NCI-H2196 treated with DMSO at 0.1 percent for 48 hours (cell line): Measurements from ENCODE around the gene DDRGK1.
"Not testable (repeated sequence)": the region's sequence is repeated elsewhere in the genome, so short reads cannot be mapped to it uniquely, and the experiment has no call there.

Source experiments
- DNase-seq: peaks from one replicate; lab custom pipeline; 2025; ENCODE audit not compliant: unreplicated experiment; lab: John Stamatoyannopoulos, UW

Gene DDRGK1

DNA sequence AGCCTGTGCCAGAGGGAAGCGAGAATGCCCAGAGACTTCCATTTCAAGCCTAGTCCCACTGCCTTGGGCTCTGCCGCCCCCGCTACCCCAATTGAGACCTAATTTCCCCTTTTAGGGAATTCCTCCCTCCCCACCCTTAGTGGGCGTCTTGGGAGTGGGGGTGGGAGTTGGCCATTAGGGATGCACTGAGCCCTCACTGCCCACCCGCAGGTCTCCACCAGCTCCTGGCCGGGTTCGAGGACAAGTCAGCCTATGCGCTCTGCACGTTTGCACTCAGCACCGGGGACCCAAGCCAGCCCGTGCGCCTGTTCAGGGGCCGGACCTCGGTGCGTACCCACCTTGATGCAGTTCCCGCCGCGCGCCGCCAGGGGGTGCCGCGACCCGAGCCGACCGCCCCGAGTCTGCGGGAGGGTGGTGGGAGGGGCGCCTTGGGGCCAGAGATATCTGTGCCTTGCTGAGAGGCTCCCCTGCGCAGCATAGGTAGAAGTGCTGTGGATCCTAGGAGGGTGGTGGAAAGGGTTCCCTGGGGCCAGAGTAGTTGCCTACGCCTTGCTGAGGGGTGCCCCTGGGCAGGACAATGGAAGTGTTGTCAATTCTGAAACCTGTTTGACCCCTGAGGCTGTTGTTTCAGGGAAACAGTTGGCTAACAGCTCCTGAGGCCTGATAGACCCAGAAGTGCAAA lies 14.0 kb upstream of the DDRGK1 start:
- no peak for DNase-seq

- DNase-seq = not testable (repeated sequence)
Measured at GRCh38 chr20:3215359-3215917, 11.0 kb upstream of the DDRGK1 start.

GRCh38 chr20:3213226-3213625 lies 8.7 kb upstream of the DDRGK1 start:
- DNase-seq = no peak

DNA sequence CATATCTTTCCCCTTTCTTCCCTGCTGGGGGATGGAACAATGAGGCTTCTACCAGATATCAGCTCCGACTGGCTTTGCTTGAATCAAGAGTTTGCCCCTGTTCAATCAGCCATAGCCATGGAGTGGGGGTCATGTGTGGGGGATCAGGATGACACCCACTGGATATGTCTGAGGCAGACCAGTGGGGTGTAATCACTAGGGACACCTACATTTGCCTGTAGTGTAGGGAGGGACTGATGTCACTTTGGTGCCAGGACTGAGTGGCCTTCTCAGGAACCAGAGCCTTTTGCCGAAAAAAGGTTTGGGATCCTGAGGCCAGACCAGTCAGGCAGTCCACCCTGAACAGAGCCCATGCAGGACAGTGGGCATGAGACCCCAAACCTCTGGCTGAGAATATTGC lies 5.9 kb upstream of the DDRGK1 start:
- DNase-seq = no peak

DNA sequence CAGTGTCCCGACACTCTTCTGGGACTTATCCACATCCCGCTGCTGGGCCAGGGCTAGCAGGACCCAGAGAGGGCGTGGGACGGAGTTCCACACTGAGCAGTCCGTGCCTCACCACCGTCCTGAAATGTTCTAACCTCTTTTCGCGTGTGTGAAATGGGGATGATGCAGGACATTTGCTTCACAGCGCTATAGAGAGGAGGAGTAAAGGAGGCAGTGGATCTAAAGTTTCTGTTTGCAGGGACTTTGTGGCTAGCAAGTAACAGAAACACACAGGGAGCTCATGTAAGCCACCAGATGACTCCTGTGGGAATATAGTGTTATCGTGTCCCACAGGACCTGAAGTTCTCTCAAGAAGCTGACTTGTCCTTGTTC lies 5.5 kb upstream of the DDRGK1 start:
- no peak for DNase-seq

DNA sequence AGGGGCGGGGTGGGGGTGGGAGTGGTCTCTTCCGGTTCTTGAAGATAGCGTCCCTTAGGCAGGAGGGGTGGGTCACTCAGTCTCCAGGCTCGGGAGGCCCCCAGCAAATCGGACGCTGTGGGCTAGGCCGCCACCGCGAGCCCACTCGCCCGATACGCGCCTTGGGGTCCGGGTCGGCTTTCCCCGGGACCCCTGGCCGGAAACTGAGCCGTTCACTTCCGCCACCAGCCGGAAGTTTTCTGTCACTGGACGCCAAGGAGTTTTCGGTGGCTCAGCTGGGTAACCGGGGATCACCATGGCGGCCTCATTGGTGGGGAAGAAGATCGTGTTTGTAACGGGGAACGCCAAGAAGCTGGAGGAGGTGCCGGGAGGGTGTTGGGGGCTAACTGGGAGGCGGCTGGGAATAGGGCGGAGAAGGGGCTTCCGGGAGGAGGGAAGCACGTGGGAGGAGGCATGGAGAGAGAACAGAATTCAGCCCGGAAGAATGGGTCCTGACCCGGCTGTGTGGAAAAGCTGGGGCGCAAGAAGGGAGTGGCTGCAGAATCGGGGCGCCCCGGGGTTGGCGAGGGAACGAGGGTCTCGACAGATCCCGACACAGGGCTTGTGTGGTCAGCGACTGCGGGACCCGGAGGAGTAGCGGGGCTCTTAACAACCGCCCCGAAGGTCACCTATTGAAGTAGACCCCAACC lies 4.9 kb upstream of the DDRGK1 start, which contains the start of gene ITPA:
ITPA (plus strand) TSS at position 242 of the 689 bp plus-strand sequence; CDS start at position 296, 54 bp downstream.
- DNase-seq = no peak

DNA sequence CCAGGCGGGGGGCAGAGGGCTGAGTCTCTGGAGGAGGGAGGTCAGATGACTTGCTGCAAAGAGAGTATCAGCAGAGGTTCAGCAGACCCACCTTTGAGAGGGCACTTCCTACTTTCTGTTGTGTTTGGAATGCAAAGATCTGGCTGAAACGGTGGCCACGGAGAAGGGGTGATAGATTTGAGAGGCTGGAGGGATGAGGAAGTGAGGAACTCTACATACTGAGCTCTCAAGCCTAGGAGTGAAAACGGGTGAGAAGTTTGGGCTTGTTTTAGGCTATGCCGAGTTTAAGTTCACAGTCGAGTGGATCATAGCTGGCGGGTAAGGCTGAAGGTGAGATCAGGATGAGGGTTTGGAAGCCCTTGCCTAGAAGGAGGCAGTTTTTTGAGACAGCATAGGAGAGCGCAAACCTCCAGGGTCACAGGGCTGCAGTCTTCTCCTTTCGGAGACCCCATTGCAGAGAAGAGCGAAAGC lies 4.3 kb upstream of the DDRGK1 start:
- no peak for DNase-seq

DNA sequence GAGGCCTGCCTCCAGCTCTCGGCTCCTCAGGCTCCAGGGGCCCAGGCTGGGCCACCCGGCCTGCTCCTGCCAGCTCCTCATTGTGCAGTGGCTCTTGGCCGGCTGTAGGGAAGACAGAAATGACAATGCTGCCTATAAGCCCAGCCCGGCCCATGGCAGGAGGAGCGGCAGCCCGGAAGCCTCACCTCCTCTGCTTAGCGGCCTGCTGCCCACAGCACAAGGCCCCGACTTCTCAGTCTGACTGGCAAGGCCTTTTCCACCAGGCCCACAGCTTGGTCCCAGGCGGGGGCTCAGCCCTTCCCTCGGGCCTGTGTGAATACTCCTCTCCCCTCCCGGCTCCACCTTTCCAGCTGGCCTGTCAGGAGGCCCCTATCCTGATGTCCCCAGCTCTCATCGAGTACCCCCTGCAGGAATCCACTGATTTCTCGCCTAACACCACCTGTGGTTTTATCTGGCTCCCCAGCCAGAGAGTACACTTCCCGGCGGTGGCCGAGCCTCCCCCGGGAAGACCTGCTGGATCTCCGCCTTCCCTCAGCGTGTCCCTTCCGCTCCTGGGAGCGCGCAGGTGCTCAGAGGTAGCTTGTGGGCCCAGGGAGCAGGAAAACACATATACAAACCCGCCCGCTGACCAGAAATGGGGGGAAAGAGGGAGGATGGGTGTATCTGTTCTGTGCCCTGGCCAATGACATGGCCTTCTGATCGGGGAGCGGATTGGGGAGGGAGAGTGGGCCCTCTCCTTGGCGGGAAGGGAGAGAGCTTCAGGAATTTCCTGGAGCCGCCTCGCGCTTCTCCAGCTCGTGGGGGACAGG lies 963 bp downstream of the DDRGK1 start:
- DNase-seq = no peak

DNA sequence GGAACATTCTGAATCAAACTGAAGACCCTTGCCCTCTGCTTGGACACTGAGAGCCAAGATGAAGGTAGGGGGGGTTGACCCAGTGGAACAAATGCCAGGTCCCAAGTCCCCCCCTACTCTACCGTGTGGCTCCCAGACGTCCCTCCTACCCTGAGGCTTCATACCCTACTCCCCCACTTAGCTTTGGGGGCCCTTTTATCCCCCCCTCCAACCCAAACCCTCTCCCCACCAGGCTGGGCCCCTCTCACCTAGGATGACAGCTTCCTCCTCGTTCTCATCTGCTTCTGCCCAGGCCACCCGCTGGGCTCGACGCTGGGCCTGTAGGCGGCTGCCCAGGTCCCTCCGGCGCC lies 1.5 kb downstream of the DDRGK1 start:
- no peak for DNase-seq

- DNase-seq = no peak
Measured at GRCh38 chr20:3199976-3200755, 4.3 kb downstream of the DDRGK1 start.

DNA sequence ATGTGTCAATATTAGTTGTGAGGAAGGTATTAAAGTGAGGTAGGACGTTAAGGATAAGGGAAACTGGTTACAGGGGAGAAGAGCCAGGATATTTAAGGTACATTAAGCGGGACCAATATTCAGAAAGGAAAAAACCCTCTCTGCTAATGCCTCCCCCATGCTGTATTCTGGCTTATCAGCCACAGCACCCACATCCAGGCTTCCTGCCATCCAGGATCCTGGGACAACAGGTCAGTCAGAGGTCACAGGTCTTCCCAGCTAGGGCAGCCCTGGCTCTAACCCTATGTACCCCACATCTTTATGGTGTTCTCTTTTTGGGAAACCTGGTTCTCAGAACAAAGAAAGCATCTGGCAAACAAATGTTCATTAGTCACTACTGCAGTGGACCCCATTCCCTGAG lies 5.3 kb downstream of the DDRGK1 start:
- no peak for DNase-seq

- DNase-seq = no peak
Measured at GRCh38 chr20:3195590-3196237, 8.8 kb downstream of the DDRGK1 start.

GRCh38 chr20:3194617-3195280 lies 9.7 kb downstream of the DDRGK1 start:
- no peak for DNase-seq

GRCh38 chr20:3193806-3194616 lies 10.5 kb downstream of the DDRGK1 start:
- no peak for DNase-seq

- no peak for DNase-seq
Measured at GRCh38 chr20:3192226-3193015, 12.1 kb downstream of the DDRGK1 start.

DNA sequence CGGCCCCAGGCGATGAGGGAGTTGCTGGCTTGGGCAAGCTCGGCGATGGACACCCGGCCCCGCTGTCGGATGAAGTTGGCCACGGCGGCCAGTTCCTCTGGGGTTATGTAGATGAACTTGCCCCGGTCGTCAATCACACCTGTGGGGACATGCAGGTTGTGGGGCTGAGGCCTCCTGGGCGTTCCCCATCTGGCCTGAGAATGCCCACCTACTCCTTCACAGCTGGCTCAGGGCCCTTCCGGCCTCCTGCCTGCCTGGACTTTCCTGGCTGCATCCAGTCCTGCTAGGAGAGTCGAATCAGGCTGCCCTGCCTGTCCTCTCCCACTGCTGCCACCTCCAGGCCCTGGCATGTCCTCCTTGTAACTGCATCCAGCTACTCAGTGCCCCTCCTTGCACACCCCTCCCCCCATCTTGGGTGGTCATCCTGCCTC lies 13.8 kb downstream of the DDRGK1 start:
- DNase-seq = no peak

- DNase-seq = no peak
Measured at GRCh38 chr20:3189561-3190131, 14.8 kb downstream of the DDRGK1 start.
